ENCODE measurements around the gene PID1.

Gene PID1

GRCh38 chr2:229059331-229060033 lies 211.6 kb downstream of the PID1 start:
- no peak for DNase-seq

- DNase-seq = no peak
Measured at GRCh38 chr2:229057976-229058553, 213.0 kb downstream of the PID1 start.

GRCh38 chr2:229054311-229054710 lies 216.8 kb downstream of the PID1 start:
- no peak for DNase-seq

GRCh38 chr2:229051798-229052197 lies 219.3 kb downstream of the PID1 start:
- DNase-seq = no peak

- no peak for DNase-seq
Measured at GRCh38 chr2:229050133-229050532, 221.0 kb downstream of the PID1 start.

GRCh38 chr2:229048134-229048533 lies 223.0 kb downstream of the PID1 start:
- DNase-seq = no peak

GRCh38 chr2:229045671-229046070 lies 225.4 kb downstream of the PID1 start:
- no peak for DNase-seq

- DNase-seq = no peak
Measured at GRCh38 chr2:229044581-229044980, 226.5 kb downstream of the PID1 start.

GRCh38 chr2:229043681-229044080 lies 227.4 kb downstream of the PID1 start:
- DNase-seq = no peak

- no peak for DNase-seq
Measured at GRCh38 chr2:229042349-229042748, 228.7 kb downstream of the PID1 start.

- DNase-seq = no peak
Measured at GRCh38 chr2:229041691-229042090, 229.4 kb downstream of the PID1 start.

GRCh38 chr2:229037621-229038020 lies 233.5 kb downstream of the PID1 start:
- no peak for DNase-seq

GRCh38 chr2:229033816-229034215 lies 237.3 kb downstream of the PID1 start:
- DNase-seq = no peak

- DNase-seq = no peak
Measured at GRCh38 chr2:229032608-229033234, 238.4 kb downstream of the PID1 start.

- no peak for DNase-seq
Measured at GRCh38 chr2:229027353-229028105, 243.6 kb downstream of the PID1 start.

- no peak for DNase-seq
Measured at GRCh38 chr2:229025653-229026052, 245.4 kb downstream of the PID1 start.

- no peak for DNase-seq
Measured at GRCh38 chr2:229022652-229023051, 248.4 kb downstream of the PID1 start.

- no peak for DNase-seq
Measured at GRCh38 chr2:229022071-229022470, 249.0 kb downstream of the PID1 start.

GRCh38 chr2:229009816-229010215 lies 261.3 kb downstream of the PID1 start:
- no peak for DNase-seq

- DNase-seq = no peak
Measured at GRCh38 chr2:229003256-229003655, 267.8 kb downstream of the PID1 start.

- no peak for DNase-seq
Measured at GRCh38 chr2:229001196-229001595, 269.9 kb downstream of the PID1 start.

- no peak for DNase-seq
Measured at GRCh38 chr2:228999326-228999725, 271.8 kb downstream of the PID1 start.

GRCh38 chr2:228988786-228989185 lies 282.3 kb downstream of the PID1 start:
- no peak for DNase-seq
